Mammary epithelial cell (primary cell): Measurements from ENCODE around the gene GRB10.

Experiments used
- EZH2 ChIP-seq: IDR thresholded peaks from 2 replicates; pipeline ENCODE4 v1.6.1; 2012; ENCODE audit warnings: low read length, inconsistent platforms, borderline replicate concordance
- TF ChIP-seq, protein P1 (sequence below), 2 donors: IDR thresholded peaks in 1 of 2; conservative IDR thresholded peaks in 1 of 2; 2 replicates each; pipeline ENCODE4 v1.5.1; 2011 to 2012; ENCODE audit warnings: inconsistent platforms in 2 of 2, low read length in 2 of 2, mild to moderate bottlenecking in 2 of 2, control low read depth in 1 of 2, low read depth in 1 of 2; ENCODE audit not compliant: insufficient read depth in 1 of 2; ENCODE audit errors: extremely low read depth in 1 of 2

DNA sequence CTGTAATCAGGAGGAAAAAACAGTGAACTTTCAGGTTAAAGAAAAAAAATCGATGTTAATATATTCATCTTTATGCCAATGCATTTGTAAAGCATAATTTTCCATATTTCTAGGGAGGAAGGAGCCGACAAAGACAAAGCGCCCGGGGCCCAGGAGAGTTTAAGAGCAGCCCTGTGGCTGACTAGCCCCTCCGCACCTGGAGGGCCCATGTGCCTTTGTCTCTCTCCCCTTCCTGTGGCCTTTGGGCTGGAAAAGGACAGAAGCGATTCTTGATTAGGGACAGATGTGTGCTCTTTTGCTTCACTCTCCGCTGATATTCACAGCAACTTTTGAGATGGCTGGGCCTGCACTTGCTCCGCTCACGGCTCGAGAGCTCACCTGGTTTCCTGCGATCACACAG, 240.6 kb downstream of the GRB10 start:
- TF ChIP-seq, protein P1, sequence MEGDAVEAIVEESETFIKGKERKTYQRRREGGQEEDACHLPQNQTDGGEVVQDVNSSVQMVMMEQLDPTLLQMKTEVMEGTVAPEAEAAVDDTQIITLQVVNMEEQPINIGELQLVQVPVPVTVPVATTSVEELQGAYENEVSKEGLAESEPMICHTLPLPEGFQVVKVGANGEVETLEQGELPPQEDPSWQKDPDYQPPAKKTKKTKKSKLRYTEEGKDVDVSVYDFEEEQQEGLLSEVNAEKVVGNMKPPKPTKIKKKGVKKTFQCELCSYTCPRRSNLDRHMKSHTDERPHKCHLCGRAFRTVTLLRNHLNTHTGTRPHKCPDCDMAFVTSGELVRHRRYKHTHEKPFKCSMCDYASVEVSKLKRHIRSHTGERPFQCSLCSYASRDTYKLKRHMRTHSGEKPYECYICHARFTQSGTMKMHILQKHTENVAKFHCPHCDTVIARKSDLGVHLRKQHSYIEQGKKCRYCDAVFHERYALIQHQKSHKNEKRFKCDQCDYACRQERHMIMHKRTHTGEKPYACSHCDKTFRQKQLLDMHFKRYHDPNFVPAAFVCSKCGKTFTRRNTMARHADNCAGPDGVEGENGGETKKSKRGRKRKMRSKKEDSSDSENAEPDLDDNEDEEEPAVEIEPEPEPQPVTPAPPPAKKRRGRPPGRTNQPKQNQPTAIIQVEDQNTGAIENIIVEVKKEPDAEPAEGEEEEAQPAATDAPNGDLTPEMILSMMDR (conservative IDR thresholded peaks at IDR 0.05 in 1 of 2, IDR thresholded peaks at IDR 0.05 in 1 of 2; ENCODE audit: extremely low read depth in 1 of 2, insufficient read depth in 1 of 2, low read depth in 1 of 2, low read length in 2 of 2) = no peak
- TF ChIP-seq EZH2 = no peak
